OCI-LY7 (cell line): ENCODE data around the gene PSTPIP2. TPM values are rescaled to one million over a fixed set of nuclear protein-coding genes. Genes with fewer than 3 reads are reported as not detected.

Experiments used
- BruUV-seq: library from RNA; stranded (reverse); fragments of 400-500 nt; replicated peaks from 2 replicates; lab custom pipeline; 2021; lab: Mats Ljungman, UMichigan
- CTCF ChIA-PET: fragments of 300-600 bp; sonication (Branson Sonifier 250); formaldehyde crosslinking; loops from one replicate; lab custom pipeline; 2022; ENCODE audit warnings: antibody characterized with exemption; ENCODE audit not compliant: unreplicated experiment; lab: Charles Lee
- POLR2A ChIA-PET: fragments of 300-600 bp; sonication (Branson Sonifier 250); formaldehyde crosslinking; loops from one replicate; lab custom pipeline; 2022; ENCODE audit warnings: antibody characterized with exemption; lab: Charles Lee
- DNase-seq: peaks from one replicate; pipeline ENCODE4 v3.0.0-alpha.2; 2015; ENCODE audit warnings: low spot score
- H2AFZ ChIP-seq: fragments of 200-600 bp; sonication (generic), shearing (Covaris generic); 2 replicates; pipeline ENCODE4 v1.6.1; 2014; ENCODE audit warnings: mild to moderate bottlenecking, antibody characterized with exemption, low read length, moderate library complexity
- H3K27ac ChIP-seq: fragments of 200-600 bp; sonication (generic); 2 replicates; pipeline ENCODE4 v1.5.1; 2014; ENCODE audit warnings: mixed run types, low read depth, mild to moderate bottlenecking, moderate library complexity, low read length, inconsistent platforms; ENCODE audit not compliant: poor library complexity, severe bottlenecking
- H3K36me3 ChIP-seq: fragments of 200-600 bp; sonication (generic); 2 replicates; pipeline ENCODE4 v1.6.1; 2014; ENCODE audit warnings: mild to moderate bottlenecking, antibody characterized with exemption, low read length, moderate library complexity, mixed read lengths; ENCODE audit not compliant: insufficient read depth
- H3K4me1 ChIP-seq: fragments of 200-600 bp; sonication (generic); 2 replicates; pipeline ENCODE4 v1.5.1; 2014; ENCODE audit warnings: mild to moderate bottlenecking, low read length; ENCODE audit not compliant: insufficient read depth, poor library complexity, severe bottlenecking
- H3K4me2 ChIP-seq: fragments of 200-600 bp; sonication (generic); 2 replicates; pipeline ENCODE4 v1.6.1; 2014; ENCODE audit warnings: mild to moderate bottlenecking, low read length
- H3K4me3 ChIP-seq: fragments of 200-600 bp; sonication (generic); 2 replicates; pipeline ENCODE4 v1.5.1; 2014; ENCODE audit warnings: mild to moderate bottlenecking, low read depth, low read length; ENCODE audit not compliant: poor library complexity, severe bottlenecking
- H3K79me2 ChIP-seq: fragments of 200-600 bp; sonication (generic); 2 replicates; pipeline ENCODE4 v1.6.1; 2016; ENCODE audit warnings: low read depth, mild to moderate bottlenecking, low read length, moderate library complexity, mixed read lengths; ENCODE audit not compliant: insufficient read depth
- H3K9me2 ChIP-seq: fragments of 200-600 bp; sonication (generic); 2 replicates; pipeline ENCODE4 v1.6.1; 2016; ENCODE audit warnings: mild to moderate bottlenecking, low read length, mixed read lengths; ENCODE audit not compliant: insufficient read depth
- H3K9me3 ChIP-seq: fragments of 200-600 bp; sonication (generic); 2 replicates; pipeline ENCODE4 v1.6.1; 2014; ENCODE audit warnings: mild to moderate bottlenecking, mixed run types, low read length, mixed read lengths
- H4K20me1 ChIP-seq: fragments of 200-600 bp; sonication (generic); 2 replicates; pipeline ENCODE4 v1.6.1; 2014; ENCODE audit warnings: mild to moderate bottlenecking, antibody characterized with exemption, low read length, moderate library complexity, mixed read lengths; ENCODE audit not compliant: insufficient read depth
- CTCF ChIP-seq: fragments of 200-600 bp; sonication (generic); conservative IDR thresholded peaks from 2 replicates; pipeline ENCODE4 v1.5.1; 2014; ENCODE audit warnings: mild to moderate bottlenecking, antibody characterized with exemption, low read length, moderate library complexity, mixed read lengths
- EZH2phosphoT487 ChIP-seq: fragments of 200-600 bp; sonication (generic); IDR thresholded peaks from 2 replicates; pipeline ENCODE4 v1.6.1; 2018; ENCODE audit warnings: low read depth, borderline replicate concordance, mild to moderate bottlenecking, mixed run types, antibody characterized with exemption, low read length, moderate library complexity, mixed read lengths
- intact Hi-C: fragments of 100-400 bp; cut with micrococcal nuclease; formaldehyde crosslinking; loops from one replicate; pipeline ENCODE4 v1.10.0; 2022; ENCODE audit not compliant: unreplicated experiment
- total RNA-seq, 2 experiments: library from RNA; depleted of rRNA in 1 of 2; stranded (reverse); fragments of >200 nt in 1 of 2; shearing (Covaris generic) in 1 of 2; gene quantifications; 2 replicates each; pipeline ENCODE4 v1.2.3, GENCODE V29; 2014 to 2022

The PSTPIP2 gene
- total RNA-seq, 2 experiments from 2014 or later = not detected

- Histone ChIP-seq H3K9me3 (no peaks in the 10 kb centered on the region), H3K27ac (no peak overlapping the region), H3K4me1 (no peaks in the 10 kb centered on the region), H3K9me2 (no peaks in the 10 kb centered on the region), H3K36me3 (no peaks in the 10 kb centered on the region), H3K79me2 (no peaks in the 10 kb centered on the region), H3K4me3 (no peak overlapping the region), H2AFZ (no peak overlapping the region), H4K20me1 (no peaks in the 10 kb centered on the region), H3K4me2 (no peak overlapping the region)
- ChIA-PET CTCF (no interaction called here), POLR2A (no interaction called here)
- DNase-seq = no peak
- no TSS peak for BruUV-seq
- no peak for TF ChIP-seq EZH2phosphoT487
- no peak for TF ChIP-seq CTCF
- intact Hi-C loops = no loop called here
Measured at GRCh38 chr18:46001892-46002291, 70.2 kb downstream of the PSTPIP2 start.

GRCh38 chr18:46001074-46001473 is 71.0 kb downstream of the PSTPIP2 start:
- Histone ChIP-seq H3K4me2 (no peak overlapping the region), H3K36me3 (no peaks in the 10 kb centered on the region), H2AFZ (no peak overlapping the region), H3K9me3 (no peaks in the 10 kb centered on the region), H3K9me2 (no peaks in the 10 kb centered on the region), H3K27ac (no peak overlapping the region), H3K79me2 (no peaks in the 10 kb centered on the region), H4K20me1 (no peaks in the 10 kb centered on the region), H3K4me3 (no peak overlapping the region), H3K4me1 (no peaks in the 10 kb centered on the region)
- intact Hi-C loops = no loop called here
- ChIA-PET CTCF (no interaction called here), POLR2A (no interaction called here)
- no TSS peak for BruUV-seq
- DNase-seq = no peak
- TF ChIP-seq EZH2phosphoT487 (no peak), CTCF (no peak)

- ChIA-PET POLR2A (no interaction called here), CTCF (no interaction called here)
- no TSS peak for BruUV-seq
- H3K36me3 ChIP-seq = no peaks in the 10 kb centered on the region
- intact Hi-C loops = no loop called here
- H3K4me1 ChIP-seq = no peaks in the 10 kb centered on the region
- no peaks in the 10 kb centered on the region for H3K9me2 ChIP-seq
- no peaks in the 10 kb centered on the region for H3K79me2 ChIP-seq
- H3K27ac ChIP-seq = no peak overlapping the region
- no peak for TF ChIP-seq CTCF
- TF ChIP-seq EZH2phosphoT487 = no peak
- DNase-seq = no peak
- H2AFZ ChIP-seq = no peak overlapping the region
- no peak overlapping the region for H3K4me3 ChIP-seq
- H3K9me3 ChIP-seq = no peaks in the 10 kb centered on the region
- no peak overlapping the region for H3K4me2 ChIP-seq
- no peaks in the 10 kb centered on the region for H4K20me1 ChIP-seq
Measured at GRCh38 chr18:45999536-45999935, 72.5 kb downstream of the PSTPIP2 start.
